HEK293 (cell line): ENCODE measurements around the gene NEK3.

Experiments used
- CTCF ChIA-PET: fragments of 350-600 bp; formaldehyde crosslinking; extraction: SDS; loops from one replicate; lab custom pipeline; 2021; ENCODE audit warnings: antibody characterized with exemption; lab: Yijun Ruan, JAX
- POLR2A ChIA-PET: fragments of 300-600 bp; formaldehyde crosslinking; extraction: SDS; loops from one replicate; lab custom pipeline; 2020; ENCODE audit warnings: antibody characterized with exemption, inconsistent platforms; lab: Yijun Ruan, JAX
- H3K27ac ChIP-seq: fragments of 200-500 bp; sonication (Bioruptor generic); 2 replicates; pipeline ENCODE4 v1.5.1; 2014; ENCODE audit warnings: low read depth, low read length, control low read depth, inconsistent platforms; ENCODE audit errors: extremely low read depth
- H3K36me3 ChIP-seq, 2 experiments: fragments of 200-500 bp in 1 of 2; sonication (Bioruptor generic) in 1 of 2; 1 replicate in 1 of 2; 2 replicates in 1 of 2; pipeline ENCODE4 v1.5.1; 2014 to 2017; ENCODE audit warnings: inconsistent platforms in 2 of 2, low read length in 2 of 2; ENCODE audit not compliant: control insufficient read depth in 2 of 2, insufficient read depth in 1 of 2
- H3K4me1 ChIP-seq: fragments of 200-500 bp; sonication (Bioruptor generic); 2 replicates; pipeline ENCODE4 v1.5.1; 2014; ENCODE audit warnings: mild to moderate bottlenecking, low read length, inconsistent platforms; ENCODE audit not compliant: control insufficient read depth, insufficient read depth
- H3K4me3 ChIP-seq: 2 replicates; pipeline ENCODE4 v1.5.1; 2011; ENCODE audit warnings: low read depth, mild to moderate bottlenecking, control low read depth, low read length, moderate library complexity
- H3K9me3 ChIP-seq: fragments of 200-500 bp; sonication (Bioruptor generic); 2 replicates; pipeline ENCODE4 v1.5.1; 2014; ENCODE audit warnings: low read depth, low read length, inconsistent platforms; ENCODE audit not compliant: control insufficient read depth, insufficient read depth
- BCL11B ChIP-seq: fragments of 450-650 bp; formaldehyde crosslinking; IDR thresholded peaks from 2 replicates; pipeline ENCODE4 v1.5.1; 2016; ENCODE audit warnings: low read depth, missing biosample characterization, missing genetic modification characterization
- BCL6B ChIP-seq: fragments of 450-650 bp; formaldehyde crosslinking; IDR thresholded peaks from 2 replicates; pipeline ENCODE4 v1.5.1; 2017; ENCODE audit warnings: missing biosample characterization, missing genetic modification characterization
- FEZF1 ChIP-seq: fragments of 450-650 bp; formaldehyde crosslinking; IDR thresholded peaks from 2 replicates; pipeline ENCODE4 v1.5.1; 2016; ENCODE audit warnings: missing biosample characterization, missing genetic modification characterization
- GLI4 ChIP-seq: fragments of 450-650 bp; formaldehyde crosslinking; IDR thresholded peaks from 2 replicates; pipeline ENCODE4 v1.5.1; 2016; ENCODE audit warnings: missing biosample characterization, missing genetic modification characterization
- HOXC10 ChIP-seq: sonication (generic); formaldehyde crosslinking; IDR thresholded peaks from 2 replicates; pipeline ENCODE4 v1.8.1; 2023; ENCODE audit warnings: mild to moderate bottlenecking, missing genetic modification reagents
- MZF1 ChIP-seq: fragments of 450-650 bp; formaldehyde crosslinking; IDR thresholded peaks from 2 replicates; pipeline ENCODE4 v1.5.1; 2017; ENCODE audit warnings: missing biosample characterization, missing genetic modification characterization, borderline replicate concordance
- SP3 ChIP-seq: fragments of 450-650 bp; formaldehyde crosslinking; IDR thresholded peaks from 2 replicates; pipeline ENCODE4 v1.5.1; 2016; ENCODE audit warnings: missing biosample characterization, missing genetic modification characterization
- SP7 ChIP-seq: fragments of 450-650 bp; formaldehyde crosslinking; IDR thresholded peaks from 2 replicates; pipeline ENCODE4 v1.5.1; 2016; ENCODE audit warnings: missing biosample characterization, missing genetic modification characterization
- TCF7L2 ChIP-seq: IDR thresholded peaks from 2 replicates; pipeline ENCODE4 v1.6.1; 2011; ENCODE audit warnings: low read depth, mild to moderate bottlenecking, inconsistent platforms, low read length, moderate library complexity, borderline replicate concordance
- ZBTB48 ChIP-seq: fragments of 450-650 bp; formaldehyde crosslinking; IDR thresholded peaks from 2 replicates; pipeline ENCODE4 v1.5.1; 2016; ENCODE audit warnings: missing biosample characterization, missing genetic modification characterization
- ZFP3 ChIP-seq: fragments of 450-650 bp; formaldehyde crosslinking; IDR thresholded peaks from 2 replicates; pipeline ENCODE4 v1.5.1; 2016; ENCODE audit warnings: low read depth, missing biosample characterization, missing genetic modification characterization
- ZNF133 ChIP-seq: fragments of 450-650 bp; formaldehyde crosslinking; IDR thresholded peaks from 2 replicates; pipeline ENCODE4 v1.5.1; 2016; ENCODE audit warnings: missing biosample characterization, missing genetic modification characterization
- ZNF146 ChIP-seq: fragments of 450-650 bp; formaldehyde crosslinking; IDR thresholded peaks from 2 replicates; pipeline ENCODE4 v1.5.1; 2016; ENCODE audit warnings: missing biosample characterization, missing genetic modification characterization
- ZNF501 ChIP-seq: fragments of 450-650 bp; formaldehyde crosslinking; IDR thresholded peaks from 2 replicates; pipeline ENCODE4 v1.5.1; 2016; ENCODE audit warnings: missing biosample characterization, missing genetic modification characterization
- ZNF558 ChIP-seq: fragments of 450-650 bp; formaldehyde crosslinking; IDR thresholded peaks from 2 replicates; pipeline ENCODE4 v1.5.1; 2016; ENCODE audit warnings: missing biosample characterization, missing genetic modification characterization
- ZNF654 ChIP-seq: fragments of 450-650 bp; formaldehyde crosslinking; IDR thresholded peaks from 2 replicates; pipeline ENCODE4 v1.5.1; 2016; ENCODE audit warnings: low read depth, missing biosample characterization, missing genetic modification characterization
- ZNF658 ChIP-seq: fragments of 450-650 bp; formaldehyde crosslinking; IDR thresholded peaks from 2 replicates; pipeline ENCODE4; 2016; ENCODE audit warnings: missing biosample characterization, missing genetic modification characterization
- ZNF76 ChIP-seq: fragments of 450-650 bp; formaldehyde crosslinking; IDR thresholded peaks from 2 replicates; pipeline ENCODE4; 2016; ENCODE audit warnings: low read depth, missing biosample characterization, missing genetic modification characterization, borderline replicate concordance
- ZNF777 ChIP-seq: fragments of 450-650 bp; formaldehyde crosslinking; IDR thresholded peaks from 2 replicates; pipeline ENCODE4 v1.5.1; 2017; ENCODE audit warnings: missing biosample characterization, missing genetic modification characterization, borderline replicate concordance
- ZNF792 ChIP-seq: fragments of 450-650 bp; formaldehyde crosslinking; IDR thresholded peaks from 2 replicates; pipeline ENCODE4 v1.5.1; 2016; ENCODE audit warnings: missing biosample characterization, missing genetic modification characterization
- TF ChIP-seq, protein P1 (sequence below): fragments of 450-650 bp; formaldehyde crosslinking; IDR thresholded peaks from 2 replicates; pipeline ENCODE4 v1.5.1; 2016; ENCODE audit warnings: missing biosample characterization, missing genetic modification characterization, low read depth
- TF ChIP-seq, protein P2 (sequence below): fragments of 450-650 bp; formaldehyde crosslinking; IDR thresholded peaks from 2 replicates; pipeline ENCODE4 v1.5.1; 2016; ENCODE audit warnings: missing biosample characterization, missing genetic modification characterization
- TF ChIP-seq, protein P3 (sequence below): fragments of 450-650 bp; formaldehyde crosslinking; IDR thresholded peaks from 2 replicates; pipeline ENCODE4 v1.5.1; 2017; ENCODE audit warnings: missing biosample characterization, missing genetic modification characterization
- TF ChIP-seq, protein P4 (sequence below): sonication (generic); formaldehyde crosslinking; IDR thresholded peaks from 2 replicates; pipeline ENCODE4 v1.8.1; 2022; ENCODE audit warnings: mild to moderate bottlenecking, moderate library complexity, missing genetic modification reagents

The NEK3 gene

DNA sequence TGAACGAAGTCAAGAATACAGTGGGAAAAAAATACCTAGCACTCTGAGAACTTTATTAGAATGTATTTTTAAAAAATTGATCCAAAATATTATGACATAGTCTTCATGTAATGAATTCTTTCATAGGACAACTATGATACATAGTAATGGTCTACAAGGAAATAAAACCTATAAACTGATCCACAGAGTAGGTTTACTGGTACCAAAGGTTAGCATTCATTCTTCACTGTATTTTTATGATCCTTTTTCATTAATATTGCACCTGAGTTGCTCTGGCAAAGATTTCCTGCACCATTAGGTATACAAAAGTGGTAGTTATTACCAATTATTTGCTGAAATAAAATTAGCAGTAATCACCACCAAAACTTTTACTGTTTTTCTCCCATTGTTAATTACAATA is 4.2 kb downstream of the NEK3 start (continued):
- TF ChIP-seq ZNF76 (tag by site-specific recombination): no peak
- TF ChIP-seq ZNF501 (tag by site-specific recombination): no peak
- TF ChIP-seq HOXC10 (CRISPR knock-in tag): no peak
- TF ChIP-seq, protein P1, sequence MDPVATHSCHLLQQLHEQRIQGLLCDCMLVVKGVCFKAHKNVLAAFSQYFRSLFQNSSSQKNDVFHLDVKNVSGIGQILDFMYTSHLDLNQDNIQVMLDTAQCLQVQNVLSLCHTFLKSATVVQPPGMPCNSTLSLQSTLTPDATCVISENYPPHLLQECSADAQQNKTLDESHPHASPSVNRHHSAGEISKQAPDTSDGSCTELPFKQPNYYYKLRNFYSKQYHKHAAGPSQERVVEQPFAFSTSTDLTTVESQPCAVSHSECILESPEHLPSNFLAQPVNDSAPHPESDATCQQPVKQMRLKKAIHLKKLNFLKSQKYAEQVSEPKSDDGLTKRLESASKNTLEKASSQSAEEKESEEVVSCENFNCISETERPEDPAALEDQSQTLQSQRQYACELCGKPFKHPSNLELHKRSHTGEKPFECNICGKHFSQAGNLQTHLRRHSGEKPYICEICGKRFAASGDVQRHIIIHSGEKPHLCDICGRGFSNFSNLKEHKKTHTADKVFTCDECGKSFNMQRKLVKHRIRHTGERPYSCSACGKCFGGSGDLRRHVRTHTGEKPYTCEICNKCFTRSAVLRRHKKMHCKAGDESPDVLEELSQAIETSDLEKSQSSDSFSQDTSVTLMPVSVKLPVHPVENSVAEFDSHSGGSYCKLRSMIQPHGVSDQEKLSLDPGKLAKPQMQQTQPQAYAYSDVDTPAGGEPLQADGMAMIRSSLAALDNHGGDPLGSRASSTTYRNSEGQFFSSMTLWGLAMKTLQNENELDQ: no peak
- TF ChIP-seq, protein P2, sequence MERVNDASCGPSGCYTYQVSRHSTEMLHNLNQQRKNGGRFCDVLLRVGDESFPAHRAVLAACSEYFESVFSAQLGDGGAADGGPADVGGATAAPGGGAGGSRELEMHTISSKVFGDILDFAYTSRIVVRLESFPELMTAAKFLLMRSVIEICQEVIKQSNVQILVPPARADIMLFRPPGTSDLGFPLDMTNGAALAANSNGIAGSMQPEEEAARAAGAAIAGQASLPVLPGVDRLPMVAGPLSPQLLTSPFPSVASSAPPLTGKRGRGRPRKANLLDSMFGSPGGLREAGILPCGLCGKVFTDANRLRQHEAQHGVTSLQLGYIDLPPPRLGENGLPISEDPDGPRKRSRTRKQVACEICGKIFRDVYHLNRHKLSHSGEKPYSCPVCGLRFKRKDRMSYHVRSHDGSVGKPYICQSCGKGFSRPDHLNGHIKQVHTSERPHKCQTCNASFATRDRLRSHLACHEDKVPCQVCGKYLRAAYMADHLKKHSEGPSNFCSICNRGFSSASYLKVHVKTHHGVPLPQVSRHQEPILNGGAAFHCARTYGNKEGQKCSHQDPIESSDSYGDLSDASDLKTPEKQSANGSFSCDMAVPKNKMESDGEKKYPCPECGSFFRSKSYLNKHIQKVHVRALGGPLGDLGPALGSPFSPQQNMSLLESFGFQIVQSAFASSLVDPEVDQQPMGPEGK (tag by site-specific recombination): no peak
- TF ChIP-seq SP7 (tag by site-specific recombination): no peak
- TF ChIP-seq BCL6B (tag by site-specific recombination): no peak
- TF ChIP-seq, protein P3, sequence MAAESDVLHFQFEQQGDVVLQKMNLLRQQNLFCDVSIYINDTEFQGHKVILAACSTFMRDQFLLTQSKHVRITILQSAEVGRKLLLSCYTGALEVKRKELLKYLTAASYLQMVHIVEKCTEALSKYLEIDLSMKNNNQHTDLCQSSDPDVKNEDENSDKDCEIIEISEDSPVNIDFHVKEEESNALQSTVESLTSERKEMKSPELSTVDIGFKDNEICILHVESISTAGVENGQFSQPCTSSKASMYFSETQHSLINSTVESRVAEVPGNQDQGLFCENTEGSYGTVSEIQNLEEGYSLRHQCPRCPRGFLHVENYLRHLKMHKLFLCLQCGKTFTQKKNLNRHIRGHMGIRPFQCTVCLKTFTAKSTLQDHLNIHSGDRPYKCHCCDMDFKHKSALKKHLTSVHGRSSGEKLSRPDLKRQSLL: no peak
- TF ChIP-seq ZNF133 (tag by site-specific recombination): no peak
- no peak for TF ChIP-seq ZNF558

DNA sequence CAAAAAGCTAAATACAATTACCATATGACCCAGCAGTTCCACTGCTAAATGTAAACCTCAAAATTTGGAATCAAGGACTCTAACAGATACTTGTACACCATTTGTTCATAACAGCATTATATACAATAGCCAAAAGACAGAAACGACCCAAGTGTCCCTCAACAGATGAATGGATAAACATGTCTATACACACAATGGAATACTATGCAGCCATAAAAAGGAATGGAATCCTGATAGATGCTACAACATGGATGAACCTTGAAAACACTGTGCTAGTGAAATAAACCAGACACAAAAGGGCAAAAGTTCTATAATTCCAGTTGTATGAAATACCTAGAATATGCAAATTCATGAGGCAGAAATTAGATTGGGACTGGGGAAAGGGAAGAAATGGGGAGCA is 12.2 kb downstream of the NEK3 start:
- TF ChIP-seq ZNF146 (tag by site-specific recombination) (peak; percentile 96), MZF1 (tag by site-specific recombination) (no peak), FEZF1 (tag by site-specific recombination) (no peak), GLI4 (tag by site-specific recombination) (no peak), ZNF658 (tag by site-specific recombination) (no peak)
- Histone ChIP-seq H3K9me3 (no peaks in the 10 kb centered on the region), H3K4me1 (no peaks in the 10 kb centered on the region), H3K27ac (no peak overlapping the region), H3K4me3 (no peak overlapping the region), H3K36me3 (peaks cover 0 to 16% of the 10 kb centered on the region in 2 experiments)
- POLR2A ChIA-PET: no interaction called here
- CTCF ChIA-PET: interaction anchor here (1.3 kb wide), 1 partner anchor 18 kb away, joined by 4 read pairs; no protein-coding TSS in a partner anchor

GRCh38 chr13:52141299-52141698 is 18.1 kb downstream of the NEK3 start:
- H3K36me3 ChIP-seq: peaks cover 0 to 4% of the 10 kb centered on the region in 2 experiments; a peak in 1 of 3 replicates
- H3K9me3 ChIP-seq: no peaks in the 10 kb centered on the region
- CTCF ChIA-PET: interaction anchor here (1.7 kb wide), 1 partner anchor 310 kb away, joined by 3 read pairs; no protein-coding TSS in a partner anchor
- TF ChIP-seq ZNF777 (tag by site-specific recombination): no peak
- TF ChIP-seq, protein P4, sequence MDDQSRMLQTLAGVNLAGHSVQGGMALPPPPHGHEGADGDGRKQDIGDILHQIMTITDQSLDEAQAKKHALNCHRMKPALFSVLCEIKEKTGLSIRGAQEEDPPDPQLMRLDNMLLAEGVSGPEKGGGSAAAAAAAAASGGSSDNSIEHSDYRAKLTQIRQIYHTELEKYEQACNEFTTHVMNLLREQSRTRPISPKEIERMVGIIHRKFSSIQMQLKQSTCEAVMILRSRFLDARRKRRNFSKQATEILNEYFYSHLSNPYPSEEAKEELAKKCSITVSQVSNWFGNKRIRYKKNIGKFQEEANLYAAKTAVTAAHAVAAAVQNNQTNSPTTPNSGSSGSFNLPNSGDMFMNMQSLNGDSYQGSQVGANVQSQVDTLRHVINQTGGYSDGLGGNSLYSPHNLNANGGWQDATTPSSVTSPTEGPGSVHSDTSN: no peak
- TF ChIP-seq SP3 (tag by site-specific recombination): no peak
- no peak for TF ChIP-seq SP7 (tag by site-specific recombination)
- TF ChIP-seq BCL11B (tag by site-specific recombination): no peak
- TF ChIP-seq ZFP3 (tag by site-specific recombination): no peak
- TF ChIP-seq TCF7L2: no peak
- no peak for TF ChIP-seq ZNF792 (tag by site-specific recombination)
- TF ChIP-seq ZNF654 (tag by site-specific recombination): no peak
- TF ChIP-seq ZBTB48 (tag by site-specific recombination): no peak
- H3K27ac ChIP-seq: no peak overlapping the region
- POLR2A ChIA-PET: no interaction called here
- no peak overlapping the region for H3K4me3 ChIP-seq
- H3K4me1 ChIP-seq: no peaks in the 10 kb centered on the region
